Measurements from ENCODE around the gene ADAMTSL4. TPM values are rescaled to one million over a fixed set of nuclear protein-coding genes. Genes with fewer than 3 reads are reported as not detected.
A peak's percentile ranks its signal among the peaks of the same experiment; 100 is the strongest.

Gene ADAMTSL4
- polyA plus RNA-seq, 3 donors, result 12.1 to 66.1 (median 56.0) TPM

DNA sequence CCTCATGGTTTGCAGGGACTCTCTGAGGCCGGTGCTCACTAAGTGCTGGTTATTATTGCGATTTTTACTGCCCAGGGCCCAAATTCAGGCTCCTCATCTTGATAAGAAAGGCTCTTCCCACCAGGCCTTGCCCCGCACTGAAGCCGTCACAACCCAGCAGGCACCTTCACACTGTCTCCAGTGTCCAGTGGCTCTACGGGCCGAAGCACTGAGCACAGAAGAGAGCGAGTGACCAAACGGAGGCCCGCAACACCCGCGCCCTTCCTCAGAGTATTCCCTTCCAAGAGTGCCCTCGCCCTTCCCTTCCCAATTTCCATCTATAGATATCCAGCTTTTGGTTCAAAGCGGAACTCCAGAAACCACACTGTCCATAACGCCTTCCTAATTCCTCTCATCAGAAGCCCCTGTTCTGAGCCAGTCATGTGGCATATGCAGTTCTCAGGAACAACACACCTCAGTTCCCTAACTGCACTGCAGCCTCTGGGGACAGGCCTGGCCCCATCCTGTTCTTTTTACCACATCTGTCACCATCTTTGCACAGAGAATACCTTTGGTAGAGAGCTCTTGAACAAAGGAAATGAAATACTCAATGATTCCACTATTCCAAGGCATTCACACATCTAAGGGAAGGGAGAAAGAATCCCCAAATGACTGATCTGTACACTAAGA, 18.6 kb upstream of the ADAMTSL4 start:
- WGBS, 3 donors, result 97 to 98% (median 97%) methylated on average over 14 of the region's 14 CpGs

DNA sequence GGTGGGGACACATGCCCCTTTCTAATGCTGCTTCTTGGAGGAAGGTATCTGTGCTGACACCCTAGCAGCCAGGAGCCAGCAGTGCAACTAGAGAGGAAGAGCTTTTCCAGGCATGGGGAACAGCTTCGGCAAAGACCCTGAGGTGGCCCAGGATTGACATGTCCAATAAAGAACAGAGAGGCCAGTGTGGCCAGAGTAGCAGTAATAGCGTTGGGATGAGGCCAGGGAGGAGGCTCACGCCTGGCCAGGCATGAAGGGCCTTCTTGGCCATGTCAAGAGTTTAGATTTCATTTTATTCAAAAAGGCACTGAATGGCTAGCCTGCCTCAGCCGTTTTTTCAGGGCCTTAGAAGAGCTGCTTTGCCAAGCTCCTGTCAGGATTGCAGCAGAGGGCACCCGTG, 16.3 kb upstream of the ADAMTSL4 start:
- no peak overlapping the region for H3K27ac ChIP-seq (ENCODE audit: low read depth, low read length)
- WGBS, 3 donors, result 33 to 44% (median 42%) methylated on average over 5 of the region's 5 CpGs

More for the DNA sequence above, 18.6 kb upstream of the ADAMTSL4 start:
- H3K27ac ChIP-seq (ENCODE audit: low read depth, low read length), result no peak overlapping the region

DNA sequence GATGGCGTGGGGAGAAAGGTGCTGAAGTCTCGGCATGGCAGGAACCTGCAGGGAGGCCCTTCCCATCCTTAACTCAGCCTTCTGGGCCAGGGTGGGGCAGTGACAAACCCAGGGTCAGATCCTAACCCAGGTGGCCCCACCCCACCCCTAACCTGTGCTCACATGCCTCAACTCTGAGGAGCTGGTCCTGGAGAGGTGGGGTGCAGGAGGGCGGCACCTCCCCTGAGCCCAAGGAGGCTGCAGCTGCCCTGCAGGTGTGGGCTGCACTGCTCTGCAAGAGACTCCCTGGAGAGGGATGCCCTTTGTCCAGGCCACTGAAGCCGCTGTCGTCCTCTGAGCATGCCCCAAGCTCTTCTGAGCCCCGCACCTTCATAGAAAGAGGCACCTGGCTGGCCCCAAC, 15.2 kb upstream of the ADAMTSL4 start:
- WGBS, 3 donors, result 88 to 94% (median 93%) methylated on average over 6 of the region's 6 CpGs
- H3K27ac ChIP-seq (ENCODE audit: low read depth, low read length), result no peak overlapping the region

- 91 to 94% (median 92%) methylated on average over 14 of the region's 14 CpGs for WGBS, 3 donors
- H3K27ac ChIP-seq (ENCODE audit: low read depth, low read length), result no peak overlapping the region
Measured at GRCh38 chr1:150535511-150536287, 13.5 kb upstream of the ADAMTSL4 start.

GRCh38 chr1:150536836-150537731, 12.1 kb upstream of the ADAMTSL4 start:
- H3K27ac ChIP-seq (ENCODE audit: low read depth, low read length), result no peak overlapping the region
- WGBS, 3 donors, result 89 to 96% (median 91%) methylated on average over 12 of the region's 12 CpGs

DNA sequence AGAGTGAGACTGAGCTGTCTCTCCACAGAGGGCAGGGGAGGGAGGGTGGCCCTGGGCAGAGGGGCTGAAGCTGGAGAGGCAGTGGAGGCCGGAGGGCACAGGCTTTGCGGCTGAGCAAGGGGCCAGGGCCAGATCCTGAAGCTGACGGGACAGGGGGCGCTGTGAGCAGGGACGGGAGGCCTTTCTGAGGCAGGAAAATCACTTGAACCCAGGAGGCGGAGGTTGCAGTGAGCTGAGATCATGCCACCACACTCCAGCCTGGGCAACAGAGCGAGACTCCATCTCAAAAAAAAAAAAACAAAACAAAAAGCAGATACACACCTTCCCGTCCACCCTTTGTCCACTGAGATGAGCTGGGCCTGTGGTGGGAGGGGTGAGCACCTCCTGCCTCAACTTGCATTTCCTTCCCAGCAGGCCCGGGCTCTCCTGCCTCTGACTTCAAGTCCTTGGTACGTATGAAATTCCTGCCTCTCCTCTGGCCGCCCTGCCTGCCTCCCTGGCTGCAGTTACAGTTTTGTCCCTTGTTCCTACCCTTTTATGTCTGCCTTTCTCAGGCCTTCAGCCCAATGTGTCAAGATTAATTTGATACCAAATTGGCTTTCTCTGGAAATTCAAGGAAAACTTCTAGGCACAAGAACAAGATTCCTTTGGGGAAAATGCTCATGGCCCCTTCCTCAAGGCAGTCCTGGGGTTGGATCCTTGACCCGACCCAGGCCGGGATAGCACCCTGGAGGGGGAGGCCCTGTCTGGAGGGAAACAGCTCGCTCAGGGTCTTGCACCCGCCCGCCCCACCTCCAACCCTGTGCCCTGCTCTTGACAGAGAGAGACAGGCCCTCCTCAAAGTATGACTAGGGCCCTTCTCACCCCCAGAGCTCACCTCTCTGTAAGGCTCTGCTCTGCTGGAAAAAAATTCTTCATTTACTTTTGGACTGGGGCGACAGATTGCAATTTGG, 11.2 kb upstream of the ADAMTSL4 start:
- no peak overlapping the region for H3K27ac ChIP-seq (ENCODE audit: low read depth, low read length)
- 68 to 80% (median 71%) methylated on average over 16 to 17 of the region's 17 CpGs for WGBS, 3 donors

GRCh38 chr1:150543500-150544143, 5.6 kb upstream of the ADAMTSL4 start:
- H3K27ac ChIP-seq (ENCODE audit: low read depth, low read length), result no peak overlapping the region
- 73 to 77% (median 75%) methylated on average over 13 of the region's 13 CpGs for WGBS, 3 donors

- WGBS, 3 donors, result 54 to 74% (median 57%) methylated on average over 3 of the region's 3 CpGs
- no peak overlapping the region for H3K27ac ChIP-seq (ENCODE audit: low read depth, low read length)
Measured at GRCh38 chr1:150544204-150544603, 5.0 kb upstream of the ADAMTSL4 start.

- 83 to 86% (median 84%) methylated on average over 6 of the region's 6 CpGs for WGBS, 3 donors
- H3K27ac ChIP-seq (ENCODE audit: low read depth, low read length), result no peak overlapping the region
Measured at GRCh38 chr1:150545486-150546032, 3.6 kb upstream of the ADAMTSL4 start.

GRCh38 chr1:150546294-150546937, 2.8 kb upstream of the ADAMTSL4 start:
- WGBS, 3 donors, result 83 to 88% (median 87%) methylated on average over 16 of the region's 16 CpGs
- no peak overlapping the region for H3K27ac ChIP-seq (ENCODE audit: low read depth, low read length)

GRCh38 chr1:150548324-150548631, 930 bp upstream of the ADAMTSL4 start:
- no peak overlapping the region for H3K27ac ChIP-seq (ENCODE audit: low read depth, low read length)
- WGBS, 3 donors, result 44 to 58% (median 54%) methylated on average over 4 of the region's 4 CpGs

DNA sequence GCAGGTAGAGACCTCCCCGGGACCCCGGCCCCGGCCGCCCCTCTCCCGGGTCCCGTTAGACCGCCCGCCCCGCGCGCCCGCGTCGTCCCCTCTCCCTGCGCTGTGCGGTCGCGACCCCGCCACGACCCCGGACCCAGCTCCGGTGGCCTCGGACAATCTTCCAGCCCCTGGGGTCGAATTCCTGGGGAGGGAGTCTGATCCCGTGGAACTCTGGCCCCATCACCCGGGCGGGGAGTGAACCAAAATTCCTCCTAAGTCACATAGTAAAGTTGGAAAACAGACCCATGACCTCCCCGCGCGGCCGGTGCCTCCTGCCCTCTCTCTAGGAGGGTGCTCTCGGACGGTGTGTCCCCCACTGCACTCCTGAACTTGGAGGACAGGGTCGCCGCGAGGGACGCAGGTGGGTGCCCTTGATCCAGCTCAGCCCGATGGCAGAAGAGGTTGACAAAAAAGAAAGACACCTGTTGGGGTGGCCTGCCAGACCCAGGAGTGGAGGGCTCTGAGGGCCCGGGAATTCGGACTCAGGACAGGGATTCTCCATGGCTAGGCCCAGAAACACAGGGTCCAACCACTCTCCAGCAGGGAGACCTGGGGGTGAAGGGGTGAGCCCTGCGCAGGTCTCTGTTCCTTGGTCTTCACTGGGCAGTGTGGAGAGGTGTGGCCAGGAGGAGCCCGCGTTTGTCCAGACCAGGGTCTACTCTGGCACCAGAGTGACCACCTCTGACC, 451 bp downstream of the ADAMTSL4 start:
- 12 to 19% (median 13%) methylated on average over 39 to 43 of the region's 43 CpGs for WGBS, 3 donors

DNA sequence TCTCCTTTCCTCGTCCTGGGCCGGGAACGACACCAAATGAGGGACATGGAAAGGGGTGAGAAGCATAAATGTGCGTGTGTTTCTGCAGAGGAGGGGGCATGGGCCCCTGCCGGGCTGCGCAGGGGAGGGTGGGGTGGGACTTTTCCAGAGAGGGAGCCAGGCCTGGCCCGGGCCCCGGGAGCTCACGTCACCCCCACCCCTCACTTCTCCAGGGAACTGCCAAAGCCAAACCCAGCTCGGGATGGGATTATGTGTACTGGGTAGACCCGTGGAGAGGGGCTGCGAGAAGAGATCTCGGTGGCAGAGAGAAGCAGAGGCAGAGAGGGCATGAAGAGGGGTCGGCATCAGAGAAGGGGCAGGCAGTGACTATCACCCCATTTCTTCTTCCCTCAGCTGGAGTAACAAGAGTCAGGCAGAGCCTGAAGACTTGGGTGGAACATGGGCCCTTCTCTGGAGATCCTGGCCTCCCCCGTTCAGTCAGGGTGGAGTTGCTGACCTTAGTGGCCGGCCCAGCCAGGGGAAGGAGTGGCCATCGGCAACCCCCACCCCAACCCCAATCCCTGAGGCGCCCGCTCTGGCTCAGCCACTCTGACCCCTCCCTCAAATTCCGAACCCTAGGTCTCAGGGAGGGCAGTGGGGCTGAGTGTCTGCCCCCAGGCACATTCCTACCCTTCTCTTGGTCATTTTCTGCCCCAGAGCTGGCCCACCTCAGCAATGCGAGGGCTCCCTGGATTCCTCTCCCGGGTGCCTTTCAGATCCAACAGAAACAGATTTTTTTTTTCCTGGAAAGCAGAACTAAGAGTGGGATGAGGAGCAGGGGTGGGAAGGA, 1.2 kb downstream of the ADAMTSL4 start:
- peak overlapping the region; percentile 28 for H3K27ac ChIP-seq (ENCODE audit: low read depth, low read length)
- WGBS, 3 donors, result 52 to 60% (median 58%) methylated on average over 20 to 22 of the region's 22 CpGs

More for the DNA sequence above, 451 bp downstream of the ADAMTSL4 start:
- H3K27ac ChIP-seq (ENCODE audit: low read depth, low read length), result peak overlapping the region; percentile 21

- WGBS, 3 donors, result 48 to 77% (median 60%) methylated on average over 11 of the region's 11 CpGs
- peak overlapping the region; percentile 28 for H3K27ac ChIP-seq (ENCODE audit: low read depth, low read length)
Measured at GRCh38 chr1:150551051-150551783, 2.0 kb downstream of the ADAMTSL4 start.

DNA sequence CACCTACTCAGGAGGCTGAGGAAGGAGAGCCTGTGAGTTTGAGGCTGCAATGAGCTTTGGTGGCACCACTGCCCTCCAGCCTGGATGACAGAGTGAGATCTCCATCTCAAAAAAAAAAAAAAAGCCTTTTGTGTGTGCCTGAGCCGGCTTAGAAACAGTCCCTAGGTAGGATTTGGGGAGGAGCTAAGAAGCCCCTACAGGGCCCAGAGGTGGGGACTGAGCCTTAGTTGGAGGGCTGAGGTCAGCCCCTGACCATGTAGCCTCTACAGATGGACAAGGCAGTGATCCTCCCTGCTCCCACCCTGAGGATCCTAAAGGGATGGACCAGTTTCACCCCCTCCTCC, 2.5 kb downstream of the ADAMTSL4 start:
- peak overlapping the region; percentile 30 for H3K27ac ChIP-seq (ENCODE audit: low read depth, low read length)
- WGBS, 3 donors, result 15 to 38% (median 29%) methylated on average over 1 of the region's 1 CpG
